ENCODE results near the gene IFT80. TPM values are rescaled to one million over a fixed set of nuclear protein-coding genes. Genes with fewer than 3 reads are reported as not detected.

IFT80 gene
- polyA plus RNA-seq, 1 donor (not counting 4 experiments of a cell fraction or from before 2014, with no cell fraction given): 23.6 TPM

DNA sequence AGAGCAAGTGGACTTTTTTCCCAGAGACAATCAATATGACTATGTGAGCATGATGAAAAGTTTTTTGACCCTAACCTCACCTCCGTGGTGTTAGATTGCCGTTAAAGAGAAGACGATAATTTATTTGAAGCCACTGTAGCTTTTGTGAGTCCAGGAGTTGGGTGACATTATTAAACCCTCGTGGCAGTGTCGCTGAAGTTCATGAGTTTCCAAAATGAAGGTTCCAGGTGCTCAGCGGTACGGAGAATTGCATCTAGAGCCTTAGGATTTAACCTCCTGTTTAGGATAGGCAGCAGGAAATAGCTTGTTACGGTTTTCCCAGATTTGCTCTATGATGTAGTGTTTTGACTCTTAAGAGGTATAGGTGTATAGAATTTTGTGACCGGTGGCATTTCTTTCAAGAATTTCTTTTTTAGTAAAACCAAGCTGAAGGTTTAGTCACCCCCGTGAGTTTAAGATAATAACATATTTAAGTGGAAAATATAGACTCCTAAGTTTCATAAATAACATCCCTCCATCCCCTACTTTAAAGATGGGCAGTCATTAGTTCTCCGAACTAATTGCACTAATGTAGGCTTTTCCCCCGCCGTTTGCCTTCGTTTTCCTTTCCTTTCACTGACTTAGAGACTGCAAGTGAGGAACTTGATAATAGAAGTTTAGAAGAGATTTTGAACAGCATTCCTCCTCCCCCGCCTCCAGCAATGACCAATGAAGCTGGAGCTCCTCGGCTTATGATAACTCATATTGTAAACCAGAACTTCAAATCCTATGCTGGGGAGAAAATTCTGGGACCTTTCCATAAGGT is 2.5 kb upstream of the IFT80 start:
- H4K20me1 ChIP-seq (ENCODE audit: control insufficient read depth, extremely low read depth, insufficient read depth, low read length): peaks cover 6% of the 10 kb centered on the region
- FAIRE-seq: no peak

DNA sequence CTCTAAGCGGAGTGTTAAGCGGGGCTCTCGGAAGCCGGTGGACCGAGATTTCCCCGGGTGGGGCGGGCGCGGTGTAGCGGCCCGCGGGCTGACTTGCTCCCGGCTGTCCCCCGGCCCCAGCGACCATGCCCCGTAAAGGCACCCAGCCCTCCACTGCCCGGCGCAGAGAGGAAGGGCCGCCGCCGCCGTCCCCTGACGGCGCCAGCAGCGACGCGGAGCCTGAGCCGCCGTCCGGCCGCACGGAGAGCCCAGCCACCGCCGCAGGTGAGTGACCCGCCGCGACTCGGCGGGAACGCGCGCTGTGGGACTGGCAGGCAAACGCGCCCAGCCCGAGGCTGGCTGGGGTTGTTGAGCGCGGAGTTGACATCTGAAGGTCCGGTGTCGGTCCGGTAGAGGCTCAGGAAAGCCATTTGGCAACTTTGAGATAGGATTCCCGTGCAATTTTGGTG is 1.7 kb upstream of the IFT80 start:
- peaks cover 6% of the 10 kb centered on the region for H4K20me1 ChIP-seq (ENCODE audit: control insufficient read depth, extremely low read depth, insufficient read depth, low read length)
- dilution Hi-C loops (cut with MboI; ENCODE audit: extremely low pct_ligation_motif_present, low sequenced_read_pairs): no loop called here
- no peaks in the 10 kb centered on the region for H3K9me3 ChIP-seq (ENCODE audit: control insufficient read depth, low read depth, low read length)
- peak overlapping the region; percentile 97 for H2AFZ ChIP-seq (ENCODE audit: control insufficient read depth, low read length)
- no peaks in the 10 kb centered on the region for H3K27me3 ChIP-seq (ENCODE audit: control insufficient read depth, extremely low read depth, insufficient read depth, low read length)
- H3K9me1 ChIP-seq (ENCODE audit: control insufficient read depth, extremely low read depth, insufficient read depth, low read length): no peaks in the 10 kb centered on the region
- peak overlapping the region; percentile 81 for H3K4me2 ChIP-seq (ENCODE audit: control insufficient read depth, extremely low read depth, insufficient read depth, low read depth, low read length)
- peaks cover 83% of the 10 kb centered on the region for H3K79me2 ChIP-seq (ENCODE audit: control insufficient read depth, insufficient read depth, low read length)
- H3K4me1 ChIP-seq (ENCODE audit: control insufficient read depth, extremely low read depth, insufficient read depth, low read length): peaks cover 19% of the 10 kb centered on the region
- TF ChIP-seq EZH2 (IDR thresholded peaks at IDR 0.05; ENCODE audit: low read length): no peak
- TF ChIP-seq, protein P1, sequence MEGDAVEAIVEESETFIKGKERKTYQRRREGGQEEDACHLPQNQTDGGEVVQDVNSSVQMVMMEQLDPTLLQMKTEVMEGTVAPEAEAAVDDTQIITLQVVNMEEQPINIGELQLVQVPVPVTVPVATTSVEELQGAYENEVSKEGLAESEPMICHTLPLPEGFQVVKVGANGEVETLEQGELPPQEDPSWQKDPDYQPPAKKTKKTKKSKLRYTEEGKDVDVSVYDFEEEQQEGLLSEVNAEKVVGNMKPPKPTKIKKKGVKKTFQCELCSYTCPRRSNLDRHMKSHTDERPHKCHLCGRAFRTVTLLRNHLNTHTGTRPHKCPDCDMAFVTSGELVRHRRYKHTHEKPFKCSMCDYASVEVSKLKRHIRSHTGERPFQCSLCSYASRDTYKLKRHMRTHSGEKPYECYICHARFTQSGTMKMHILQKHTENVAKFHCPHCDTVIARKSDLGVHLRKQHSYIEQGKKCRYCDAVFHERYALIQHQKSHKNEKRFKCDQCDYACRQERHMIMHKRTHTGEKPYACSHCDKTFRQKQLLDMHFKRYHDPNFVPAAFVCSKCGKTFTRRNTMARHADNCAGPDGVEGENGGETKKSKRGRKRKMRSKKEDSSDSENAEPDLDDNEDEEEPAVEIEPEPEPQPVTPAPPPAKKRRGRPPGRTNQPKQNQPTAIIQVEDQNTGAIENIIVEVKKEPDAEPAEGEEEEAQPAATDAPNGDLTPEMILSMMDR (optimal IDR thresholded peaks at IDR 0.05 in 1 of 3, IDR thresholded peaks at IDR 0.05 in 1 of 3, conservative IDR thresholded peaks at IDR 0.05 in 1 of 3; ENCODE audit: extremely low read depth in 1 of 3, insufficient read depth in 2 of 3, low read length in 3 of 3): no peak
- peak overlapping the region; percentile 97 for H3K9ac ChIP-seq (ENCODE audit: control insufficient read depth, extremely low read depth, insufficient read depth, low read length)
- peak overlapping the region; percentile 72 to 100 (median 92) for H3K4me3 ChIP-seq (ENCODE audit: control insufficient read depth in 2 of 3, extremely low read depth in 1 of 3, insufficient read depth in 2 of 3, low read depth in 1 of 3, low read length in 3 of 3)
- no peak for FAIRE-seq
- peak overlapping the region; percentile 96 for H3K27ac ChIP-seq (ENCODE audit: control insufficient read depth, insufficient read depth, low read length)
- H3K36me3 ChIP-seq (ENCODE audit: control insufficient read depth in 2 of 2, extremely low read depth in 1 of 2, insufficient read depth in 2 of 2, low read length in 2 of 2): no peaks in the 10 kb centered on the region
- no peak for DNase-seq (ENCODE audit: low read depth, low spot score)

More for the DNA sequence above, 2.5 kb upstream of the IFT80 start:
- H3K79me2 ChIP-seq (ENCODE audit: control insufficient read depth, insufficient read depth, low read length): peaks cover 90% of the 10 kb centered on the region
- H3K9me3 ChIP-seq (ENCODE audit: control insufficient read depth, low read depth, low read length): no peaks in the 10 kb centered on the region
- no peak for DNase-seq (ENCODE audit: low read depth, low spot score)
- no peaks in the 10 kb centered on the region for H3K27me3 ChIP-seq (ENCODE audit: control insufficient read depth, extremely low read depth, insufficient read depth, low read length)
- H3K27ac ChIP-seq (ENCODE audit: control insufficient read depth, insufficient read depth, low read length): peak overlapping the region; percentile 96
- peak overlapping the region; percentile 97 for H3K9ac ChIP-seq (ENCODE audit: control insufficient read depth, extremely low read depth, insufficient read depth, low read length)
- TF ChIP-seq, protein P1 (optimal IDR thresholded peaks at IDR 0.05 in 1 of 3, IDR thresholded peaks at IDR 0.05 in 1 of 3, conservative IDR thresholded peaks at IDR 0.05 in 1 of 3; ENCODE audit: extremely low read depth in 1 of 3, insufficient read depth in 2 of 3, low read length in 3 of 3): no peak
- no peak for TF ChIP-seq EZH2 (IDR thresholded peaks at IDR 0.05; ENCODE audit: low read length)
- no peaks in the 10 kb centered on the region for H3K36me3 ChIP-seq (ENCODE audit: control insufficient read depth in 2 of 2, extremely low read depth in 1 of 2, insufficient read depth in 2 of 2, low read length in 2 of 2)
- H3K4me1 ChIP-seq (ENCODE audit: control insufficient read depth, extremely low read depth, insufficient read depth, low read length): peaks cover 19% of the 10 kb centered on the region
- H2AFZ ChIP-seq (ENCODE audit: control insufficient read depth, low read length): no peak overlapping the region
- dilution Hi-C loops (cut with MboI; ENCODE audit: extremely low pct_ligation_motif_present, low sequenced_read_pairs): no loop called here
- no peaks in the 10 kb centered on the region for H3K9me1 ChIP-seq (ENCODE audit: control insufficient read depth, extremely low read depth, insufficient read depth, low read length)
- H3K4me2 ChIP-seq (ENCODE audit: control insufficient read depth, extremely low read depth, insufficient read depth, low read depth, low read length): peak overlapping the region; percentile 81
- peak overlapping the region; percentile 72 to 100 (median 92) for H3K4me3 ChIP-seq (ENCODE audit: control insufficient read depth in 2 of 3, extremely low read depth in 1 of 3, insufficient read depth in 2 of 3, low read depth in 1 of 3, low read length in 3 of 3)

Measured in keratinocyte (primary cell).